Left lung (tissue), 10 donors: Measurements from ENCODE around the gene MAPK4. TPM values are rescaled to one million over a fixed set of nuclear protein-coding genes. Genes with fewer than 3 reads are reported as not detected.

Experiments used
- ATAC-seq: fragments of 200-7000 bp; cut with Tn5 transposase; one replicate; pipeline ENCODE4 v1.9.1; 2020; ENCODE audit warnings: moderate library complexity
- DNase-seq, 4 donors: peaks; one replicate each; pipeline ENCODE4 v3.0.0-alpha.2; 2013 to 2020
- H3K27ac ChIP-seq, 2 donors: fragments of 200-600 bp; sonication (generic) in 1 of 2; one replicate each; pipeline versions ENCODE4 v1.5.0 to v1.8.0; 2020 to 2021
- H3K27me3 ChIP-seq, 2 donors: fragments of 200-600 bp; sonication (generic) in 1 of 2; one replicate each; pipeline versions ENCODE4 v1.5.0 to v1.8.0; 2020 to 2021
- H3K36me3 ChIP-seq, 2 donors: fragments of 200-600 bp; sonication (generic) in 1 of 2; one replicate each; pipeline versions ENCODE4 v1.5.0 to v1.8.0; 2020 to 2021
- H3K4me1 ChIP-seq, 2 donors: fragments of 200-600 bp; one replicate each; pipeline ENCODE4 v1.8.0; 2021
- H3K4me3 ChIP-seq, 2 donors: fragments of 200-600 bp; sonication (generic) in 1 of 2; one replicate each; pipeline versions ENCODE4 v1.5.0 to v1.8.0; 2020 to 2021; ENCODE audit warnings: mild to moderate bottlenecking in 1 of 2
- H3K9me3 ChIP-seq, 2 donors: fragments of 200-600 bp; sonication (generic) in 1 of 2; one replicate each; pipeline versions ENCODE4 v1.5.0 to v1.8.0; 2020 to 2021
- CTCF ChIP-seq, 2 donors: fragments of 200-600 bp; sonication (generic) in 1 of 2; IDR thresholded peaks; one replicate each; pipeline versions ENCODE4 v1.5.0 to v1.8.0; 2021; ENCODE audit warnings: antibody characterized with exemption in 2 of 2
- intact Hi-C, 2 donors: fragments of 100-400 bp; cut with DNase I; formaldehyde crosslinking; loops; one replicate each; pipeline versions ENCODE4 v1.11.2 to v1.14.2; 2022
- polyA plus RNA-seq, 6 donors: library from polyadenylated mRNA; unstranded; fragments of 120-200 nt; gene quantifications; one replicate each; pipeline ENCODE4 v1.2.1, GENCODE V29; 2013; ENCODE audit not compliant: insufficient read length in 6 of 6
- total RNA-seq, 2 donors: library from RNA; stranded (reverse); fragmentation: NEBNext Ultra II Directional; extraction: Animal tissue kit (Norgen Biotek cat#: 25700); gene quantifications; one replicate each; pipeline ENCODE4 v1.2.1, GENCODE V29; 2021
- donor health status: DM: no; HTN: yes; CAD: no.
- donor health status: DM: no; HTN: no; CAD: no.

The MAPK4 gene
- total and polyA plus RNA-seq, 8 donors = 0.55 to 2.1 (median 1.3) TPM

GRCh38 chr18:50722311-50722710, 162.4 kb downstream of the MAPK4 start:
- ATAC-seq (no peak), DNase-seq (no peak)
- Histone ChIP-seq H3K9me3 (no peaks in the 10 kb centered on the region), H3K4me3 (no peak overlapping the region), H3K36me3 (no peaks in the 10 kb centered on the region), H3K27me3 (no peaks in the 10 kb centered on the region), H3K4me1 (no peaks in the 10 kb centered on the region), H3K27ac (no peak overlapping the region)
- intact Hi-C loops = no loop called here
- TF ChIP-seq CTCF (IDR thresholded peaks at IDR 0.05) = no peak

GRCh38 chr18:50724751-50725151, 164.9 kb downstream of the MAPK4 start:
- Histone ChIP-seq H3K9me3 (no peaks in the 10 kb centered on the region), H3K27me3 (peaks cover 0 to 21% of the 10 kb centered on the region in 2 donors), H3K4me3 (no peak overlapping the region), H3K27ac (no peak overlapping the region), H3K4me1 (no peaks in the 10 kb centered on the region), H3K36me3 (no peaks in the 10 kb centered on the region)
- intact Hi-C loops = no loop called here
- DNase-seq (no peak), ATAC-seq (no peak)
- no peak for TF ChIP-seq CTCF (IDR thresholded peaks at IDR 0.05)

GRCh38 chr18:50726960-50727589, 167.2 kb downstream of the MAPK4 start:
- intact Hi-C loops = no loop called here
- ATAC-seq = no peak
- Histone ChIP-seq H3K36me3 (no peaks in the 10 kb centered on the region), H3K9me3 (no peaks in the 10 kb centered on the region), H3K4me1 (no peaks in the 10 kb centered on the region), H3K4me3 (no peak overlapping the region), H3K27me3 (peaks cover 0 to 21% of the 10 kb centered on the region in 2 donors), H3K27ac (no peak overlapping the region)
- no peak for DNase-seq
- no peak for TF ChIP-seq CTCF (IDR thresholded peaks at IDR 0.05)

GRCh38 chr18:50727721-50728471, 168.0 kb downstream of the MAPK4 start:
- Histone ChIP-seq H3K27me3 (peaks cover 0 to 21% of the 10 kb centered on the region in 2 donors), H3K9me3 (no peaks in the 10 kb centered on the region), H3K4me3 (no peak overlapping the region), H3K27ac (no peak overlapping the region), H3K4me1 (no peaks in the 10 kb centered on the region), H3K36me3 (no peaks in the 10 kb centered on the region)
- intact Hi-C loops = no loop called here
- ATAC-seq (no peak), DNase-seq (no peak)
- no peak for TF ChIP-seq CTCF (IDR thresholded peaks at IDR 0.05)

GRCh38 chr18:50729376-50729775, 169.5 kb downstream of the MAPK4 start:
- no peak for TF ChIP-seq CTCF (IDR thresholded peaks at IDR 0.05)
- ATAC-seq = no peak
- Histone ChIP-seq H3K9me3 (no peaks in the 10 kb centered on the region), H3K4me3 (no peak overlapping the region), H3K27me3 (peaks cover 0 to 21% of the 10 kb centered on the region in 2 donors), H3K36me3 (no peaks in the 10 kb centered on the region), H3K27ac (no peak overlapping the region), H3K4me1 (no peaks in the 10 kb centered on the region)
- intact Hi-C loops = no loop called here
- no peak for DNase-seq
